Activated CD4-positive, alpha-beta T cell treated with anti-CD3 and anti-CD28 coated beads for 36 hours (primary cell): ENCODE data around the gene EXOG. TPM values are rescaled to one million over a fixed set of nuclear protein-coding genes. Genes with fewer than 3 reads are reported as not detected.

Experiments
- ATAC-seq: fragments of 200-7000 bp; cut with Tn5 transposase; one replicate; pipeline ENCODE4 v1.10.0; 2021; ENCODE audit warnings: mild to moderate bottlenecking, moderate library complexity
- CTCF ChIA-PET: fragments of 350-600 bp; sonication (Branson Sonifier 250); formaldehyde crosslinking; loops from one replicate; lab custom pipeline; 2021; ENCODE audit warnings: antibody characterized with exemption; lab: Charles Lee
- POLR2A ChIA-PET: fragments of 350-600 bp; sonication (Branson Sonifier 250); formaldehyde crosslinking; loops from one replicate; lab custom pipeline; 2021; ENCODE audit warnings: antibody characterized with exemption, inconsistent platforms; lab: Charles Lee
- DNase-seq: peaks from one replicate; pipeline ENCODE4 v3.0.0-alpha.2; 2020
- H3K27ac Mint-ChIP-seq: one replicate; pipeline ENCODE4 v1.8.0; 2021; ENCODE audit warnings: mixed read lengths
- H3K27me3 Mint-ChIP-seq: one replicate; pipeline ENCODE4 v1.8.0; 2021; ENCODE audit warnings: mixed read lengths
- H3K36me3 Mint-ChIP-seq: one replicate; pipeline ENCODE4 v1.8.0; 2021; ENCODE audit warnings: low read depth, mixed read lengths
- H3K4me1 Mint-ChIP-seq: one replicate; pipeline ENCODE4 v1.8.0; 2021; ENCODE audit warnings: mixed read lengths
- H3K4me3 Mint-ChIP-seq: one replicate; pipeline ENCODE4 v1.8.0; 2021; ENCODE audit warnings: mild to moderate bottlenecking, moderate library complexity, mixed read lengths
- H3K9me3 Mint-ChIP-seq: one replicate; pipeline ENCODE4 v1.8.0; 2021; ENCODE audit warnings: low read depth, mixed read lengths
- intact Hi-C, 2 experiments: fragments of 100-400 bp; cut with DNase I in 1 of 2; cut with micrococcal nuclease in 1 of 2; formaldehyde crosslinking; loops; one replicate each; pipeline versions ENCODE4 v1.14.2 to v1.15.1; 2022 to 2024; cut with DNase I, micrococcal nuclease
- total RNA-seq, 2 experiments: library from RNA; stranded (reverse); gene quantifications; one replicate each; pipeline ENCODE4 v1.2.3, GENCODE V29; 2021

Gene EXOG
- total RNA-seq, 2 experiments from 2014 or later: 13.0 to 14.9 TPM

GRCh38 chr3:38487323-38487722, 8.8 kb upstream of the EXOG start:
- POLR2A ChIA-PET: no interaction called here
- no peak for DNase-seq
- intact Hi-C loops: no loop called here
- Mint-ChIP-seq H3K4me1 (no peaks in the 10 kb centered on the region), H3K27ac (no peak overlapping the region), H3K36me3 (peaks cover 2% of the 10 kb centered on the region), H3K9me3 (no peaks in the 10 kb centered on the region), H3K4me3 (no peak overlapping the region), H3K27me3 (no peaks in the 10 kb centered on the region)
- CTCF ChIA-PET: interaction anchor here (2.0 kb wide), 1 partner anchor 9 kb away, joined by 8 read pairs; the partner anchor contains the start of gene EXOG
- ATAC-seq: no peak

- Mint-ChIP-seq H3K9me3 (no peaks in the 10 kb centered on the region), H3K4me1 (no peaks in the 10 kb centered on the region), H3K4me3 (no peak overlapping the region), H3K36me3 (no peaks in the 10 kb centered on the region), H3K27me3 (no peaks in the 10 kb centered on the region), H3K27ac (no peak overlapping the region)
- POLR2A ChIA-PET: no interaction called here
- DNase-seq (no peak), ATAC-seq (no peak)
- intact Hi-C loops: no loop called here
- CTCF ChIA-PET: interaction anchor here (0.9 to 1.3 kb wide), 2 partner anchors 12 to 167 kb away, joined by 3 read pairs; no protein-coding TSS in a partner anchor
Measured at GRCh38 chr3:38488949-38489348, 7.2 kb upstream of the EXOG start.

- H3K27me3 Mint-ChIP-seq: no peaks in the 10 kb centered on the region
- intact Hi-C loops: no loop called here
Measured at GRCh38 chr3:38489766-38490165, 6.4 kb upstream of the EXOG start.

GRCh38 chr3:38490281-38491030, 5.7 kb upstream of the EXOG start:
- DNase-seq (no peak), ATAC-seq (no peak)
- CTCF ChIA-PET: interaction anchor here (0.7 to 1.5 kb wide), 4 partner anchors 11 to 265 kb away, joined by 3 to 4 read pairs (median 3); partner anchors contain the start of gene XYLB
- Mint-ChIP-seq H3K36me3 (no peaks in the 10 kb centered on the region), H3K27me3 (no peaks in the 10 kb centered on the region), H3K9me3 (no peaks in the 10 kb centered on the region), H3K4me3 (no peak overlapping the region), H3K27ac (no peak overlapping the region), H3K4me1 (no peaks in the 10 kb centered on the region)
- intact Hi-C loops: no loop called here
- POLR2A ChIA-PET: no interaction called here

More at GRCh38 chr3:38489766-38490165, 6.4 kb upstream of the EXOG start:
- no peak overlapping the region for H3K27ac Mint-ChIP-seq
- no peaks in the 10 kb centered on the region for H3K4me1 Mint-ChIP-seq
- POLR2A ChIA-PET: no interaction called here
- H3K4me3 Mint-ChIP-seq: no peak overlapping the region
- no peak for DNase-seq
- CTCF ChIA-PET: interaction anchor here (0.7 to 1.5 kb wide), 4 partner anchors 11 to 264 kb away, joined by 3 to 4 read pairs (median 3); partner anchors contain the start of gene XYLB
- no peak for ATAC-seq
- H3K9me3 Mint-ChIP-seq: no peaks in the 10 kb centered on the region
- H3K36me3 Mint-ChIP-seq: no peaks in the 10 kb centered on the region

GRCh38 chr3:38491215-38491614, 4.9 kb upstream of the EXOG start:
- CTCF ChIA-PET: interaction anchor here (0.9 to 1.5 kb wide), 3 partner anchors 10 to 509 kb away, joined by 3 read pairs; no protein-coding TSS in a partner anchor
- Mint-ChIP-seq H3K27me3 (no peaks in the 10 kb centered on the region), H3K36me3 (no peaks in the 10 kb centered on the region), H3K27ac (no peak overlapping the region), H3K4me1 (no peaks in the 10 kb centered on the region), H3K9me3 (no peaks in the 10 kb centered on the region), H3K4me3 (no peak overlapping the region)
- no peak for DNase-seq
- ATAC-seq: no peak
- intact Hi-C loops: no loop called here
- POLR2A ChIA-PET: no interaction called here

GRCh38 chr3:38493031-38493430, 3.1 kb upstream of the EXOG start:
- intact Hi-C loops: no loop called here
- no peak for ATAC-seq
- DNase-seq: no peak
- Mint-ChIP-seq H3K36me3 (no peaks in the 10 kb centered on the region), H3K4me1 (peaks cover 8% of the 10 kb centered on the region), H3K27ac (no peak overlapping the region), H3K4me3 (no peak overlapping the region), H3K9me3 (no peaks in the 10 kb centered on the region), H3K27me3 (no peaks in the 10 kb centered on the region)
- CTCF ChIA-PET: interaction anchor here (1.0 to 1.5 kb wide), 6 partner anchors 13 to 169 kb away, joined by 3 to 7 read pairs (median 4); partner anchors contain the start of gene XYLB
- POLR2A ChIA-PET: no interaction called here

GRCh38 chr3:38497031-38497430, 891 bp downstream of the EXOG start:
- CTCF ChIA-PET: interaction anchor here (0.6 to 5.3 kb wide), 18 partner anchors 10 to 503 kb away, joined by 3 to 35 read pairs (median 3); partner anchors contain the start of gene XYLB
- H3K27me3 Mint-ChIP-seq: no peaks in the 10 kb centered on the region
- DNase-seq: no peak
- POLR2A ChIA-PET: interaction anchor here (0.6 to 0.7 kb wide), 4 partner anchors 17 to 331 kb away, joined by 4 to 6 read pairs (median 5); no protein-coding TSS in a partner anchor
- intact Hi-C loops: loop anchor here (2.0 to 5.0 kb wide), 5 partner anchors 154 to 885 kb away; partner anchors contain the start of gene SLC25A38 (in 1 of the 2)
- H3K4me3 Mint-ChIP-seq: peak overlapping the region; percentile 86
- no peaks in the 10 kb centered on the region for H3K9me3 Mint-ChIP-seq
- peaks cover 13% of the 10 kb centered on the region for H3K36me3 Mint-ChIP-seq
- no peak for ATAC-seq
- H3K4me1 Mint-ChIP-seq: peaks cover 18% of the 10 kb centered on the region
- H3K27ac Mint-ChIP-seq: peak overlapping the region; percentile 92

GRCh38 chr3:38500688-38501417, 4.7 kb downstream of the EXOG start:
- Mint-ChIP-seq H3K9me3 (no peaks in the 10 kb centered on the region), H3K4me1 (peaks cover 18% of the 10 kb centered on the region), H3K27me3 (no peaks in the 10 kb centered on the region), H3K4me3 (no peak overlapping the region), H3K27ac (no peak overlapping the region), H3K36me3 (peaks cover 25% of the 10 kb centered on the region)
- intact Hi-C loops: no loop called here
- ATAC-seq (no peak), DNase-seq (no peak)
- CTCF ChIA-PET: interaction anchor here (0.6 to 3.0 kb wide), 4 partner anchors 11 to 74 kb away, joined by 3 to 27 read pairs (median 4); no protein-coding TSS in a partner anchor
- POLR2A ChIA-PET: no interaction called here

- ChIA-PET CTCF (interaction anchor here (0.6 to 5.1 kb wide), 3 partner anchors 10 to 976 kb away, joined by 3 to 39 read pairs (median 5); partner anchors contain the start of gene EXOG), POLR2A (interaction anchor here (0.7 kb wide), 1 partner anchor 341 kb away, joined by 3 read pairs; no protein-coding TSS in a partner anchor)
- Mint-ChIP-seq H3K9me3 (no peaks in the 10 kb centered on the region), H3K4me3 (no peak overlapping the region), H3K4me1 (no peaks in the 10 kb centered on the region), H3K36me3 (peaks cover 29% of the 10 kb centered on the region), H3K27me3 (no peaks in the 10 kb centered on the region), H3K27ac (no peak overlapping the region)
- intact Hi-C loops: no loop called here
- DNase-seq (no peak), ATAC-seq (no peak)
Measured at GRCh38 chr3:38507120-38507519, 11.0 kb downstream of the EXOG start.

- Mint-ChIP-seq H3K4me3 (no peak overlapping the region), H3K36me3 (peaks cover 24% of the 10 kb centered on the region), H3K9me3 (no peaks in the 10 kb centered on the region), H3K27ac (no peak overlapping the region), H3K4me1 (no peaks in the 10 kb centered on the region), H3K27me3 (no peaks in the 10 kb centered on the region)
- CTCF ChIA-PET: interaction anchor here (1.2 to 5.1 kb wide), 3 partner anchors 12 to 141 kb away, joined by 3 to 39 read pairs (median 8); no protein-coding TSS in a partner anchor
- no peak for ATAC-seq
- POLR2A ChIA-PET: no interaction called here
- no peak for DNase-seq
- intact Hi-C loops: no loop called here
Measured at GRCh38 chr3:38509732-38510131, 13.6 kb downstream of the EXOG start.

- POLR2A ChIA-PET: no interaction called here
- H3K4me3 Mint-ChIP-seq: no peak overlapping the region
Measured at GRCh38 chr3:38510631-38511030, 14.5 kb downstream of the EXOG start.

More at GRCh38 chr3:38510631-38511030, 14.5 kb downstream of the EXOG start:
- H3K36me3 Mint-ChIP-seq: peaks cover 25% of the 10 kb centered on the region
- DNase-seq (no peak), ATAC-seq (no peak)
- no peaks in the 10 kb centered on the region for H3K27me3 Mint-ChIP-seq
- no peaks in the 10 kb centered on the region for H3K9me3 Mint-ChIP-seq
- H3K27ac Mint-ChIP-seq: no peak overlapping the region
- CTCF ChIA-PET: interaction anchor here (0.8 to 5.1 kb wide), 5 partner anchors 9 to 140 kb away, joined by 3 to 39 read pairs (median 3); no protein-coding TSS in a partner anchor
- intact Hi-C loops: no loop called here
- H3K4me1 Mint-ChIP-seq: no peaks in the 10 kb centered on the region
